ENCODE results near the gene LCN12.

DNA sequence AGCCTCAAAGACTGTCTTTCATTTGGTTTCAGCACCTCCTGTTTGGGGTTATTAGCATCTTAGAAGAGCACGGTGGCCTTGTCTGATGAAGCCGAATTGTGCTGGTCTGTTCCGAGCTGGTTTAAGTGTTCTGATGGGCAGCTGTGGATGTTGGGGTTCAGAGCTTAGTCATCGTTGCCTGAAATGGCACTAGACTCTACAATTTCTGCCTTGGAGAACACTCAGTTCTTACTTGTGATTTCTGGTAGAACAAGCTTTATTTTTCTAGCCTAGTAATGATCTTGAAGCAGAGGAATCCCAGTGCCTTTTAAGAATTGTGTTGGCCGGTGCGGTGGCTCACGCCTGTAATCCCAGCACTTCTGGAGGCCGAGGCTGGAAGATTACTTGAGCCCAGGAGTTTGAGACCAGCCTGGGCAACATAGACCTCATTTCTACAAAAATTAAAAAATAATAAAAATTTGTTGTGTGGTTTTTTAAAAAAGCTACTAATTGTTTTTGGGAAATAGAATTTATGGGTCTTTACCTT is 15.4 kb upstream of the LCN12 start:
- TF ChIP-seq POLR2AphosphoS5 (IDR thresholded peaks at IDR 0.05; ENCODE audit: low read depth) (no peak), GABPA (IDR thresholded peaks at IDR 0.05; ENCODE audit: low read depth) (no peak), SPI1 (IDR thresholded peaks at IDR 0.05; ENCODE audit: borderline replicate concordance, low read depth) (no peak)
- TF ChIP-seq, protein P1, sequence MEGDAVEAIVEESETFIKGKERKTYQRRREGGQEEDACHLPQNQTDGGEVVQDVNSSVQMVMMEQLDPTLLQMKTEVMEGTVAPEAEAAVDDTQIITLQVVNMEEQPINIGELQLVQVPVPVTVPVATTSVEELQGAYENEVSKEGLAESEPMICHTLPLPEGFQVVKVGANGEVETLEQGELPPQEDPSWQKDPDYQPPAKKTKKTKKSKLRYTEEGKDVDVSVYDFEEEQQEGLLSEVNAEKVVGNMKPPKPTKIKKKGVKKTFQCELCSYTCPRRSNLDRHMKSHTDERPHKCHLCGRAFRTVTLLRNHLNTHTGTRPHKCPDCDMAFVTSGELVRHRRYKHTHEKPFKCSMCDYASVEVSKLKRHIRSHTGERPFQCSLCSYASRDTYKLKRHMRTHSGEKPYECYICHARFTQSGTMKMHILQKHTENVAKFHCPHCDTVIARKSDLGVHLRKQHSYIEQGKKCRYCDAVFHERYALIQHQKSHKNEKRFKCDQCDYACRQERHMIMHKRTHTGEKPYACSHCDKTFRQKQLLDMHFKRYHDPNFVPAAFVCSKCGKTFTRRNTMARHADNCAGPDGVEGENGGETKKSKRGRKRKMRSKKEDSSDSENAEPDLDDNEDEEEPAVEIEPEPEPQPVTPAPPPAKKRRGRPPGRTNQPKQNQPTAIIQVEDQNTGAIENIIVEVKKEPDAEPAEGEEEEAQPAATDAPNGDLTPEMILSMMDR (IDR thresholded peaks at IDR 0.05; ENCODE audit: insufficient read depth, low read length) = no peak

Data from HL-60 (cell line).